ENCODE measurements around the gene PTRHD1. TPM values are rescaled to one million over a fixed set of nuclear protein-coding genes. Genes with fewer than 3 reads are reported as not detected.

PTRHD1 gene
- total and polyA plus RNA-seq, 2 donors (not counting 1 experiment from before 2014, with no cell fraction given) = 20.2 to 29.8 TPM

- Mint-ChIP-seq H3K4me1 (peaks cover 2% of the 10 kb centered on the region), H3K4me3 (no peak overlapping the region), H3K9me3 (ENCODE audit: insufficient read depth) (no peaks in the 10 kb centered on the region), H3K27ac (no peak overlapping the region), H3K27me3 (no peaks in the 10 kb centered on the region)
- H3K27ac ChIP-seq (ENCODE audit: low read length in 2 of 2) = no peak overlapping the region
- no peaks in the 10 kb centered on the region for H3K9me3 ChIP-seq (ENCODE audit: control extremely low read depth in 1 of 3, control insufficient read depth in 2 of 3, insufficient read depth in 1 of 3, low read length in 2 of 3)
- no peaks in the 10 kb centered on the region for H3K27me3 ChIP-seq (replicated peaks in 1 of 4; ENCODE audit: control extremely low read depth in 1 of 4, control insufficient read depth in 3 of 4, insufficient read depth in 4 of 4, low read length in 3 of 4)
- CTCF ChIA-PET = interaction anchor here (0.7 to 1.3 kb wide), 3 partner anchors 10 to 50 kb away, joined by 3 to 5 read pairs (median 4); no protein-coding TSS in a partner anchor
- ATAC-seq (ENCODE audit: low read depth) (no peak), DNase-seq (no peak)
- POLR2A ChIA-PET = no interaction called here
- no peak for TF ChIP-seq CTCF (IDR thresholded peaks at IDR 0.05)
- no peak for TF ChIP-seq EZH2 (IDR thresholded peaks at IDR 0.05; ENCODE audit: borderline replicate concordance, insufficient read depth, low read depth, low read length, poor library complexity, severe bottlenecking)
- H4K20me1 ChIP-seq (ENCODE audit: control insufficient read depth, insufficient read depth, low read length, poor library complexity, severe bottlenecking) = no peaks in the 10 kb centered on the region
- WGBS (ENCODE audit: insufficient coverage) = 99% methylated on average over 4 of the region's 4 CpGs
- peaks cover 0 to 18% of the 10 kb centered on the region in 2 experiments for H3K36me3 ChIP-seq (replicated peaks in 1 of 2; ENCODE audit: control extremely low read depth in 1 of 2, control insufficient read depth in 1 of 2, extremely low read depth in 1 of 2, insufficient read depth in 2 of 2, low read length in 1 of 2)
- peaks cover 40% of the 10 kb centered on the region for H3K79me2 ChIP-seq (ENCODE audit: control insufficient read depth, insufficient read depth, low read length)
- no peak overlapping the region for H3K4me2 ChIP-seq (replicated peaks; ENCODE audit: low read depth, low read length, poor library complexity, severe bottlenecking)
- no peak overlapping the region for H2AFZ ChIP-seq (ENCODE audit: insufficient read depth, low read depth, low read length, poor library complexity, severe bottlenecking)
- no peak overlapping the region for H3K4me3 ChIP-seq (ENCODE audit: control extremely low read depth in 1 of 5, extremely low read depth in 1 of 5, insufficient read depth in 1 of 5, low read depth in 2 of 5, low read length in 4 of 5)
- no peaks in the 10 kb centered on the region for H3K4me1 ChIP-seq (ENCODE audit: control insufficient read depth in 2 of 2, insufficient read depth in 2 of 2, low read length in 2 of 2)
- H3K9ac ChIP-seq (ENCODE audit: low read length) = no peak overlapping the region
- intact Hi-C loops (cut with micrococcal nuclease) = no loop called here
Observed at GRCh38 chr2:24813691-24814137, 20.5 kb upstream of the PTRHD1 start.

GRCh38 chr2:24809316-24810007 is 16.3 kb upstream of the PTRHD1 start:
- no CpG with 5 or more reads among the region's 4 CpGs for WGBS (ENCODE audit: insufficient coverage)
- ChIA-PET POLR2A (no interaction called here), CTCF (no interaction called here)
- H2AFZ ChIP-seq (ENCODE audit: insufficient read depth, low read depth, low read length, poor library complexity, severe bottlenecking) = no peak overlapping the region
- peaks cover 32% of the 10 kb centered on the region for H3K79me2 ChIP-seq (ENCODE audit: control insufficient read depth, insufficient read depth, low read length)
- no peak overlapping the region for H3K4me2 ChIP-seq (replicated peaks; ENCODE audit: low read depth, low read length, poor library complexity, severe bottlenecking)
- no peak overlapping the region for H3K4me3 ChIP-seq (ENCODE audit: control extremely low read depth in 1 of 5, extremely low read depth in 1 of 5, insufficient read depth in 1 of 5, low read depth in 2 of 5, low read length in 4 of 5)
- TF ChIP-seq EZH2 (IDR thresholded peaks at IDR 0.05; ENCODE audit: borderline replicate concordance, insufficient read depth, low read depth, low read length, poor library complexity, severe bottlenecking) (no peak), CTCF (IDR thresholded peaks at IDR 0.05) (no peak)
- no peak overlapping the region for H3K27ac Mint-ChIP-seq
- no peaks in the 10 kb centered on the region for H3K27me3 Mint-ChIP-seq
- H3K27ac ChIP-seq (ENCODE audit: low read length in 2 of 2) = no peak overlapping the region
- H3K4me1 Mint-ChIP-seq = no peaks in the 10 kb centered on the region
- intact Hi-C loops (cut with micrococcal nuclease) = no loop called here
- no peak overlapping the region for H3K4me3 Mint-ChIP-seq
- no peaks in the 10 kb centered on the region for H3K9me3 Mint-ChIP-seq (ENCODE audit: insufficient read depth)
- no peaks in the 10 kb centered on the region for H3K27me3 ChIP-seq (replicated peaks in 1 of 4; ENCODE audit: control extremely low read depth in 1 of 4, control insufficient read depth in 3 of 4, insufficient read depth in 4 of 4, low read length in 3 of 4)
- H3K9me3 ChIP-seq (ENCODE audit: control extremely low read depth in 1 of 3, control insufficient read depth in 2 of 3, insufficient read depth in 1 of 3, low read length in 2 of 3) = peaks cover 0 to 8% (median 0%) of the 10 kb centered on the region in 3 donors
- no peak overlapping the region for H3K9ac ChIP-seq (ENCODE audit: low read length)
- peaks cover 0 to 5% of the 10 kb centered on the region in 2 experiments for H3K36me3 ChIP-seq (replicated peaks in 1 of 2; ENCODE audit: control extremely low read depth in 1 of 2, control insufficient read depth in 1 of 2, extremely low read depth in 1 of 2, insufficient read depth in 2 of 2, low read length in 1 of 2)
- DNase-seq (no peak), ATAC-seq (ENCODE audit: low read depth) (no peak)
- H3K4me1 ChIP-seq (ENCODE audit: control insufficient read depth in 2 of 2, insufficient read depth in 2 of 2, low read length in 2 of 2) = no peaks in the 10 kb centered on the region
- H4K20me1 ChIP-seq (ENCODE audit: control insufficient read depth, insufficient read depth, low read length, poor library complexity, severe bottlenecking) = no peaks in the 10 kb centered on the region
